Measurements from ENCODE around the gene TLR5. TPM values are rescaled to one million over a fixed set of nuclear protein-coding genes. Genes with fewer than 3 reads are reported as not detected.

The TLR5 gene
- total RNA-seq, 1 experiment from 2014 or later = 0.21 TPM

- BruUV-seq (replicated peaks) = no TSS peak
- H3K4me3 ChIP-seq (ENCODE audit: low read depth in 2 of 2, low read length in 2 of 2) = no peak overlapping the region
- H3K4me1 ChIP-seq (ENCODE audit: control insufficient read depth, insufficient read depth, low read length) = peaks cover 5% of the 10 kb centered on the region; the same call in 1 of the 2 replicates
- no peaks in the 10 kb centered on the region for H3K36me3 ChIP-seq (ENCODE audit: control insufficient read depth, insufficient read depth, low read length)
- no peak overlapping the region for H3K27ac ChIP-seq (ENCODE audit: low read length)
- ATAC-seq = no peak
- TF ChIP-seq TCF7L2 (IDR thresholded peaks at IDR 0.05; ENCODE audit: low read depth, low read length) = no peak
- TF ChIP-seq, protein P1, sequence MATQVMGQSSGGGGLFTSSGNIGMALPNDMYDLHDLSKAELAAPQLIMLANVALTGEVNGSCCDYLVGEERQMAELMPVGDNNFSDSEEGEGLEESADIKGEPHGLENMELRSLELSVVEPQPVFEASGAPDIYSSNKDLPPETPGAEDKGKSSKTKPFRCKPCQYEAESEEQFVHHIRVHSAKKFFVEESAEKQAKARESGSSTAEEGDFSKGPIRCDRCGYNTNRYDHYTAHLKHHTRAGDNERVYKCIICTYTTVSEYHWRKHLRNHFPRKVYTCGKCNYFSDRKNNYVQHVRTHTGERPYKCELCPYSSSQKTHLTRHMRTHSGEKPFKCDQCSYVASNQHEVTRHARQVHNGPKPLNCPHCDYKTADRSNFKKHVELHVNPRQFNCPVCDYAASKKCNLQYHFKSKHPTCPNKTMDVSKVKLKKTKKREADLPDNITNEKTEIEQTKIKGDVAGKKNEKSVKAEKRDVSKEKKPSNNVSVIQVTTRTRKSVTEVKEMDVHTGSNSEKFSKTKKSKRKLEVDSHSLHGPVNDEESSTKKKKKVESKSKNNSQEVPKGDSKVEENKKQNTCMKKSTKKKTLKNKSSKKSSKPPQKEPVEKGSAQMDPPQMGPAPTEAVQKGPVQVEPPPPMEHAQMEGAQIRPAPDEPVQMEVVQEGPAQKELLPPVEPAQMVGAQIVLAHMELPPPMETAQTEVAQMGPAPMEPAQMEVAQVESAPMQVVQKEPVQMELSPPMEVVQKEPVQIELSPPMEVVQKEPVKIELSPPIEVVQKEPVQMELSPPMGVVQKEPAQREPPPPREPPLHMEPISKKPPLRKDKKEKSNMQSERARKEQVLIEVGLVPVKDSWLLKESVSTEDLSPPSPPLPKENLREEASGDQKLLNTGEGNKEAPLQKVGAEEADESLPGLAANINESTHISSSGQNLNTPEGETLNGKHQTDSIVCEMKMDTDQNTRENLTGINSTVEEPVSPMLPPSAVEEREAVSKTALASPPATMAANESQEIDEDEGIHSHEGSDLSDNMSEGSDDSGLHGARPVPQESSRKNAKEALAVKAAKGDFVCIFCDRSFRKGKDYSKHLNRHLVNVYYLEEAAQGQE (IDR thresholded peaks at IDR 0.05; ENCODE audit: insufficient read depth in 1 of 2, low read depth in 2 of 2, low read length in 1 of 2) = no peak
- TF ChIP-seq CTCF (IDR thresholded peaks at IDR 0.05) = no peak
- TF ChIP-seq SIN3A (IDR thresholded peaks at IDR 0.05; ENCODE audit: borderline replicate concordance, insufficient read depth, low read depth, low read length) = no peak
- no peak for TF ChIP-seq POLR2AphosphoS5 (IDR thresholded peaks at IDR 0.05; ENCODE audit: low read depth, low read length)
- in situ Hi-C loops (cut with HindIII; ENCODE audit: low pct_unique_long_range_greater_than_20kb, low sequenced_read_pairs) (no loop called here), intact Hi-C loops (cut with micrococcal nuclease; ENCODE audit: unreplicated experiment) (loop anchor here (10.0 kb wide), 1 partner anchor 238 kb away; no protein-coding TSS in a partner anchor)
- DNase-seq (ENCODE audit: low read depth, low spot score) = no peak
- ChIA-PET POLR2A (no interaction called here), CTCF (no interaction called here)
- H3K27me3 ChIP-seq (ENCODE audit: control insufficient read depth, insufficient read depth, low read length) = peaks cover 4% of the 10 kb centered on the region
- H3K9me3 ChIP-seq (ENCODE audit: control insufficient read depth, insufficient read depth, low read depth, low read length) = peaks cover 9% of the 10 kb centered on the region; the same call in 1 of the 2 replicates
Measured at GRCh38 chr1:223146745-223147144, 3.7 kb upstream of the TLR5 start.

DNA sequence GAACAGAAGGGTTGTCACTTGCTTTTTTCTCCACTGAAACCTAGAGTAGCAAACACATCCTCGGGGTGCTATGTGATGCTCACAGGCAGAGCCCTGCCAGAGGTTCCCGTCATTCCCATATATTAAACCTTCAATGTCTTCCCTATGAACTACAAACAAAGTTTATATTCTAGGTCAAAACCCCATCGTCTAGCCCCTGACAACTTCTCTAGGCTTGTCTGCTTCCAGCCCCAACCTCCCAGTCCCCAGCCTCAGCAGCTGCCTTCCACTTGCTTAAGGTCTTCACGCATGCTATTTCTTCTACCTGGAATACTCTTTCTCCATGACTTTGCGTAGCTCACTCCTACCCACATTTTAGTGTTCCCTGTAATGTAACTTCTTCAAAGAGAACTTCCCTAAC is 1.9 kb upstream of the TLR5 start:
- TF ChIP-seq POLR2AphosphoS5 (IDR thresholded peaks at IDR 0.05; ENCODE audit: low read depth, low read length) (no peak), TCF7L2 (IDR thresholded peaks at IDR 0.05; ENCODE audit: low read depth, low read length) (no peak), CTCF (IDR thresholded peaks at IDR 0.05) (no peak), SIN3A (IDR thresholded peaks at IDR 0.05; ENCODE audit: borderline replicate concordance, insufficient read depth, low read depth, low read length) (no peak)
- TF ChIP-seq, protein P1 (IDR thresholded peaks at IDR 0.05; ENCODE audit: insufficient read depth in 1 of 2, low read depth in 2 of 2, low read length in 1 of 2) = no peak
- peaks cover 9% of the 10 kb centered on the region; the same call in 1 of the 2 replicates for H3K9me3 ChIP-seq (ENCODE audit: control insufficient read depth, insufficient read depth, low read depth, low read length)
- H3K27ac ChIP-seq (ENCODE audit: low read length) = no peak overlapping the region
- no peak overlapping the region for H3K4me3 ChIP-seq (ENCODE audit: low read depth in 2 of 2, low read length in 2 of 2)
- in situ Hi-C loops (cut with HindIII; ENCODE audit: low pct_unique_long_range_greater_than_20kb, low sequenced_read_pairs) = no loop called here
- peaks cover 4% of the 10 kb centered on the region for H3K27me3 ChIP-seq (ENCODE audit: control insufficient read depth, insufficient read depth, low read length)
- BruUV-seq (replicated peaks) = no TSS peak
- POLR2A ChIA-PET = no interaction called here
- ATAC-seq = no peak
- intact Hi-C loops (cut with micrococcal nuclease; ENCODE audit: unreplicated experiment) = loop anchor here (10.0 kb wide), 1 partner anchor 240 kb away; no protein-coding TSS in a partner anchor
- CTCF ChIA-PET = no interaction called here
- peaks cover 5% of the 10 kb centered on the region; the same call in 1 of the 2 replicates for H3K4me1 ChIP-seq (ENCODE audit: control insufficient read depth, insufficient read depth, low read length)
- no peaks in the 10 kb centered on the region for H3K36me3 ChIP-seq (ENCODE audit: control insufficient read depth, insufficient read depth, low read length)
- no peak for DNase-seq (ENCODE audit: low read depth, low spot score)

Data from Panc1 (cell line).